HG02642 (cell line): ENCODE data around the gene GNPTAB.
"Not testable (repeated sequence)": the region's sequence is repeated elsewhere in the genome, so short reads cannot be mapped to it uniquely, and the experiment has no call there.

Experiments used
- ATAC-seq: cut with Tn5 transposase; IDR thresholded peaks from one replicate; pipeline ENCODE4 v1.9.1; 2021; ENCODE audit warnings: mild to moderate bottlenecking; ENCODE audit not compliant: unreplicated experiment, poor library complexity

The GNPTAB gene

DNA sequence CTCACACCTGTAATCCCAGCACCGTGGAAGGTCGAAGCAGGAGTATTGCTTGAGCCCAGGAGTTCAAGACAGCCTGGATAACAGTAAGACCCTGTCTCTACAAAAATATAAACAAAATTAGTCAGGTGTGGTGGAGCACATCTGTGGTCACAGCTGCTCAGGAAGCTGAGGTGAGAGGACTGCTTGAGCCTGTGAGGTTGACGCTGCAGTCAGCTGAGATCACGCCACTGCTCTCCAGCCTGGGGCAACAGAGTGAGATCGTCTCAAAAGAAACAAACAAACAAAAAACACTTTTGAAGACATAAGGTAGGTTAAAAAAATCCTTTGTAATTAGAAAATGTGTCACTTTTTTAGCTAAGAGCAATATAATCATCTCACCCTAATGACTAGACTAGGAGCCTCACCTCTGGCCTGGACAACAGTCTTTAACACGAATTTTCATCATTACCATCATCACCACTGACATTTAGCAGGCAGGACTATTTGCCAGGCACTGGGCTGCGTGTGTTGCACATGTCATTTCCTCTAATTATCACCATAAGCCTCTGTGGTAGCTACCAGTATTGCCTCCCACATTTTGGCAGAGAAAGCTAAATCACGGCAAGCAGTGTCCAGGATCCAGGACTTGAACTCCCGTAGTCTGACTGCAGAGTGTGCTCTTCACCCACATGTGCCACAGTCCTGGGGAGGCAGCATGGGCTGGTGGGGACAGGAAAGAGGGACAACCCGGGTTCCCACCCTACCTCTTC, 86.9 kb downstream of the GNPTAB start:
- peak; percentile 95 for ATAC-seq

DNA sequence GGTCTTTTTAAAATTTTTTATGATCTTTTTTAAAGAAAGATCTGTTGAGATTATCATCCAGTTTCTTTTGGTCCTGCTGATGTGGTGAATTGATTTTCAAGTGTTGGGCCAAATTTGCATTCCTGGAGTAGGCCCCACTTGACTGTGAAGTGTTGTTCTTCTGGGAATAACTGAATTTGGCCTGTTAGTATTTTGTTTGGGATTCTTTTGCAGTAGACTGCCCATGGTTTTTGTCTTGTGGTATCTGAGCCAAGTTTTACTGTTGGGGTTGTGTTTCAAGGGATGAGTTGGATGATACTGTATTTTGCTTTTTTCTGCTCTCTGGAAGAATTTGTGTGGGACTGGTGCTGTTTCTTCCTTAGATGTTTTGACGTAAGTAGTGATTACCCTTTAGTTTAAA, 87.5 kb downstream of the GNPTAB start:
- no peak for ATAC-seq

DNA sequence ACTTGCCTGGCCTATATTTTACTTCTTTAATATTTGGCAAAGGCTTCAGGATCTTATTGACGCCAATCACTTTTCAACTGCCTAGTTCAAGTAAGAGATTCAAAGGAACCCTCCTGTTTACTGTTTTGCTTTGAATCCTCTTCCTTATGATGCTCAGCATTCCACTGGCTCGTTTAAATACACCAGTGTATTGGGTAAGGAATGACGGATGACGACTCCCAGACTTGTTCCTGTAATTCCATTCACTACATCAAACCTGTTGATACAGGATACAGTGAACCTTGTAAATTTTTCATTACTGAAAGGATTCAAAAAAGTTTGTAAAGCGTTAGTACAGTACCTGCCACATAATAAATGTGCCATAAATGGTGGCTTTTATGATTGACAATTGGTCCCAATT, 89.8 kb downstream of the GNPTAB start:
- no peak for ATAC-seq

DNA sequence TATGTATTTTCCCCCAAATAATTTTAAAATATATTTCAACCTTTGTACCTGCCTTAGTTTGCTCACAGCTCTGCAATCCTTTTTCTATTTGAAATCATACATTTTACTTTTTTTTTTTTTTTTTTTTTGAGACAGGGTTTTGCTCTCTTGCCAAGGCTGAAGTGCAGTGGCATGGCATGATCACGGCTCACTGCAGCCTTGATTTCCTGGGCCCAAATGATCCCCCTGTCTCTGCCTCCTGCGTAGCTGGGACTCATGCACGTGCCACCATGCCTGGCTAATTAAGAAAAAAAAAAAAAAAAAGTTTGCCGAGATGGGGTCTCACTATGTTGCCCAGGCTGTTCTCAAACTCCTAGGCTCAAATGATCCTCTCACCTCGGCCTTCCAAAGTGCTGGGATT, 90.2 kb downstream of the GNPTAB start:
- ATAC-seq: no peak

DNA sequence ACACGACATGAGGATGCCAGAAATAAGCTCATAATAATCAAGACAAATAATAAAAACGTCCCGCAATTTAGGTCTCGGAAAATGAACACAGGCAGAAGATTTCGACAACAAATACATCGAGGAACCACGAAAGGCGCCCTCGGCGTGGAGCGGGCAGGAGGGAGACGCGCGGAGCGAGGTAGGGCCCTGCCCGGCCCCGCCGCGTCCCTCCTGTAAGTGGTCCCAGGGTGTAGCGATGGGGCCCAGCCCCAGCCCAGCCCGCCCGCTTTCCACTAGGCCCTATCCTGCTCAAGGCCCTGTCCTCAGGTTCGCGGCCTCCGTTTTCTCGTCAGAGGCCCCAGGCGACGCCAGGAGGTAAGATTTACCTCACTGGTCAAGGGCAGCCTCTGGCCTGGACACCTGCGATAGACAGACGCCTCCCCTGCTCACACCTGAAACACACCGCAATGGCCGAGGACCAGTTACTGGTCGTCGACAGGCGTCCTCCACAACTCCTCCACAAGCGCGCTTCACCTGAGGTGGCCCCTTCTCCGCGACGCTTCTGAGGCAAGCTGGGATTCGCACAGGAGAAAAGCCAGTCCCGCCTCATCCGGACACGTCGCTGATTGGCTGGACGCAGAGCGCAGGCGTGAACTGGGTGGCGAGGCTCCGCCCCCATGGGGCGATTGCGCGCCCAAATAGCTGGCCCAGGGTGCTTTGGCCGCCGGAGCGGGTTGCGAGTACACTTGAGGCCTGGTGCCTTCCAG, 91.7 kb downstream of the GNPTAB start, which contains the start of gene SYCP3:
SYCP3 (minus strand) TSS at position 543 of the 746 bp plus-strand sequence. CDS start 1,527 bp downstream, outside the sequence.
- ATAC-seq: no peak

DNA sequence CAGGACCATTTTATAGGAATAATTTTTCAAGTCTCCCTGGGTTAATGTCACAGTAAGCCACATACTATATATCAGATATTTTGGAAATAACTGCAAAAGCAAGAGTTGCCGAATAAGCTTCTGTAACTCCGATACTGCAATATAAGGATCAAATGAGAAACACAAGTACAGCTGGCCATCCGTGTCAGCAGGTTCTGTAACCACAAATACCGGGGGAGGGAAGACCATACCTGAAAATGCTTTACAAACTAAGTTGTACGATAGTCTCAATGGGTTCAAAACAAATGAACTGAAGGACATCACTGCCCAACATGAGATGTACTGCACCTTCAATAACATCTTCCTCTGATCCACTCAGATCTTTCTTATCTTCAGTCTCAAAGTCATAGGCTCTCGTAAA, 93.3 kb downstream of the GNPTAB start:
- no peak for ATAC-seq

DNA sequence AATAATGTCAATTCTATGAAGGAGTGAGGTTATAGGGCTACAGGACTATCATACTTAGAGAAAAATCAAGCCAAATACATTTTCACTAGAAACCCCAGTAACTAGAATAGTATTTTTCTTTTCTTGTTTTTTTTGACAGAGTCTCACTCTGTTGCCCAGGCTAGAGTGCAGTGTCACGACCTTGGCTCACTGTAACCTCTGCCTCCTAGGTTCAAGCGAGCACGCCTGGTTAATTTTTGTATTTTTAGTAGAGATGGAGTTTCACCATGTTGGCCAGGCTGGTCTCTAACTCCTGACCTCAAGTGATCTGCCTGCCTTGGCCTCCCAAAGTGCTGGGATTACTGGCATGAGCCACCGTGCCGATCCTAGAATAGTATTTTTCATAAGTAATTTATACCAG, 96.3 kb downstream of the GNPTAB start:
- ATAC-seq: not testable (repeated sequence)

DNA sequence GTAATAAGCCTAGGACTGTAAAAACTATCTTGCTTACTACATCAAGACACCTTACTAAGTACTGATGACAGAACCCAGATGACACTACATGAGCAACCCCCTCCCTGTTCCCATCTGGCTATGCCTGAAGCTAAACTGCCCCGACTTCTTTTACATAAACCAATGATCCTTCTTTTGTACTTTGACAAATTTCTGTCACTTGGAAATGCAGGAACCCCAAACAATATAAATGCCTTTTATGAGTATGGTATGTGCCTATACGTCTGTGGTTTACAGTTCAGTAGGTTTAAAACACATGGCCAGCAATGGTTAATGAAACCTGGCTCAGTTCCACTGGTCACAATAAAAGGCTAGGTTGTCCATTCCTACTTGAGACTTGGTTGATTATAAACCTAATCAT, 97.6 kb downstream of the GNPTAB start:
- ATAC-seq: no peak

DNA sequence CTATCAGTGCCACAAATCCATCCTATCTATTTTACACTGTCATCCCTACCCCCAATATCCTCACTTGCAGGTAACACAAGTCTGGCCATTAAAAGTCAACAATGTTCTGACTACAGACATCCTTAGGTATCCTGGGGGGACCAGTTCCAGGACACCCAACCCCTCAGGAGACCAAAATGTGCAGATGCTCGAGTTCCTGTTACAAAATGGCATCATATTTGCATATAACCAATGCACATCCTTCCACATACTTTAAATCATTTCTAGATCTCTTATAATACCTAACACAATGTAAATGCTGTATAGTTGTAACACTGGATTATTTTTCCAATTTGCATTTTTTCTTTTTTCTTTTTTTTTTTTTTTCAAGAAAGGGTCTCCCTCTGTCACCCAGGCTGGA, 98.4 kb downstream of the GNPTAB start:
- ATAC-seq: no peak

DNA sequence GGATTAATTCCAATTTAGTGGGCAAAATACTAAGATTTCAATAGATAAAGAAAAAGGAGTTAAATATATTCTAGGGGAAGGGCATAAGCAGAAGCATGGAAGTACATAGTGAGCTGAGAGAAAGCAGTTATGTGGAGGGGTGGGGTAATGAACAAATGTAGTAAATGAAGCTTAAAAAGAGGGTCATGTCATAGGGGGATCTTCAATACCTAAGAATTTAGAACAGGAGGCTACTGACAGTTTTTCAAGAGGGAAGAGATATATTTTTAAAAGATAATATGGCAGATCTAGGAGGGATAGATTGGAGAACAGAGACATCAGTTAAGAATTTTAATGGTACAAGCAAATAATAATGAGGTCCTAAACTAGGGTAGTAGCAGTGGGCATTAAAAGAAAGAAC, 100.9 kb downstream of the GNPTAB start:
- no peak for ATAC-seq

DNA sequence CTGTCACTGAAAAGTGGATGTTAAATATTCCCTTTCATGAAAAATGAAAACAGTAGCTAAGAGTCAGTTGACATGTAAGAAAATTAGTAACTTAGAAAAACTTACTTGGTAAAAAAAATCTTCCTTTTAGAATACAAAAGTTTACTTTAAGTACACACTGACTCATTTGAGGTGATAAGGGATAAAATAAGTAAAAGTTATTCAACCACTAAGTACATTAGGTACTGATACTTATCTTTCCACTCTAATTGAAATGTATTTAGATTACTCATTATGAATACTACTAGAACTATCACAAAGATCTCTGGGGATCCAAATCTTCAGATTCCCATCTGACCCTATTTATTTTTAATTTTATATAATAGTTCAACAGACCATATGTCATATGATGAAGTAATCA, 103.7 kb downstream of the GNPTAB start:
- ATAC-seq: no peak

DNA sequence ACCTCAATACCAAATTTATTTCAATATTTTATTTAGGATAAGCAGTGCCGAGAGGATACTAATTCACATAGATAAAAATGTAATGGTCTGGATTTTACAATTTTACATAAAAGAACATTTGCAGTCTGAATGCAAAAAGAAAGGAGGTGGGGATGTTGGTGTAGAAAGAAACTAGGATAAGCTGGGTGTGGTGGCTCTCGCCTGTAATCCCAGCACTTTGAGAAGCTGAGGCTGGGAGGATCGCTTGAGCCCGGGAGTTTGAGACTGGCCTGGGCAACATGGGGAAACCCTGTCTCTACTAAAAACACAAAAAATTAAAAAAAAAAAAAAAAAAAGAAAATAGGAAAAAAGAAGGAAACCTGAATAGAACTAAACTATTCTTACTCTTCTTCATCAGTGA, 108.4 kb downstream of the GNPTAB start:
- ATAC-seq: no peak

DNA sequence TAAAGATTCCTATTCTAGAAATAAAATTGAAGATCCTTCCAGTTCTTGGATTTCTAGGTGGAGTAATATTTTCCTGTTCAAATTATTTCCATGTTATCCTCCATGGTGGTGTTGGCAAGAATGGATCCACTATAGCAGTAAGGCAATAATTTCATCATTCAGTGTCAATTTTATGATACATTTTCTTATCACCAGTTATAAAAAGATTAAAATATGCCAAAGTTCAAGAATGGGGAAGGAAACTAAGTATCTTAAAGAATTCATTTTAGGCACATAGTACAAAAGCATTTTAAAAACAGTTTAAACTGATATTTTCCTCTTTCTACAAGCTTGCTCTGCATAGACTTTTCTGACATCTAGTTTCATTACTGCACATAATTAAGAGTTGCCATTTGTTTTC, 110.6 kb downstream of the GNPTAB start:
- ATAC-seq: no peak

DNA sequence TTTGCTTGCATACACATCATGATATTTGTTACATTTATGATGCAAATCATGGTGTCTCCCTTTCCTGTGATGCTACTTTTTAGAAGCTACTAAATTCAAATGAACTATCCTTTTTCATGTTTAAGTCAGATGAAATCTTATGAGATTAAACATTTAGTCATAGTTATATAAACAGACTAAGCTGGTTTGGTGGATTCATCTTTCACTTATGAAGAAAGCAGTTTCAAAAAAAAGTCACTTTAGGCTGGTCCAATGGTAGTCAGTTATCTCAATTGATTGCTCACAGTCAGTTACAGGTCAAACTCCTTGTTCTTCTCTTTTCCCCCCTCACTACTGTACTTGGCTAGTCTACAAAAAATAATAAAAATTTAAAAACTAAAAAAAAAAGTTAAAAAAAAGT, 111.2 kb downstream of the GNPTAB start:
- no peak for ATAC-seq

DNA sequence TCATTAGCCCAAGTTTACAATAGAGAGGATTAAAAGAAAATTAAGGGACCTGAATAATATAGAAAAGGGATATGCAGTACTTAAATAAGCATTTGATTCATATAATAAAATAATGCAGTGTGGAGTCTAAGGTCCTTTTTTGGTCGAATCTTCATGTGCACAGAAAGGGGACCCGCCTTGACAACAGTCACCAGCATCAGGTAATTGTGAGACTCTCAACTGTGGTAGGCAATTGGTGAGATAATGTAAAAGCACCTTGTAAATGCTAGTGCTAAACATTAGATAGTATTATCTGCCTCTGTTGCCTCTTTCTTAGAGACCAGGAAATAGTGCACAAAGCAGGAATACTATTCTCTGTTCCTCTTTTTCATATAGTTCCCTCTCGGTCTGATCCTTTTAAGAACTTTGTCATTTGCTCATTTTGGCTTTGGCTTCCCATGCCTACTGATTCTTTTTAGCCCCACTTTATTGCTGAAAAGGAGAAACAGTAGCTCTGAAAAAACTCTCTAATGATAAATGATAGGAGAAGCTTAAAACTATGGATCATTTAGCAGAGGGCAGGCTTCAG, 115.8 kb downstream of the GNPTAB start:
- no peak for ATAC-seq

DNA sequence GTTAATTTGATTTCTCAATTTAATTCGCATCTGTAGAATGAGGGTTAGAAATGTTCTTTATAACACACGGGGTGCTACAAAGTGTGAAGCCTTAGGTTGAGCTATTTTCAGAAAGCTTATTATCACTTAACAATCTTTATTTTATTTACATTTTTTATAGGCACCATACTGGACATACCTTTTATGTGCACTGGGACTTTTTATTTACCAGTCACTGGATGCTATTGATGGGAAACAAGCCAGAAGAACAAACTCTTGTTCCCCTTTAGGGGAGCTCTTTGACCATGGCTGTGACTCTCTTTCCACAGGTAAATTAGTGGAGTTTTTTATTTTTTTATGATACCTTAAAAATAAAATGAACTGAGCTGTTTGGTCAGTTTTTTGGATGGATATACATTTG, 116.8 kb downstream of the GNPTAB start:
- no peak for ATAC-seq

DNA sequence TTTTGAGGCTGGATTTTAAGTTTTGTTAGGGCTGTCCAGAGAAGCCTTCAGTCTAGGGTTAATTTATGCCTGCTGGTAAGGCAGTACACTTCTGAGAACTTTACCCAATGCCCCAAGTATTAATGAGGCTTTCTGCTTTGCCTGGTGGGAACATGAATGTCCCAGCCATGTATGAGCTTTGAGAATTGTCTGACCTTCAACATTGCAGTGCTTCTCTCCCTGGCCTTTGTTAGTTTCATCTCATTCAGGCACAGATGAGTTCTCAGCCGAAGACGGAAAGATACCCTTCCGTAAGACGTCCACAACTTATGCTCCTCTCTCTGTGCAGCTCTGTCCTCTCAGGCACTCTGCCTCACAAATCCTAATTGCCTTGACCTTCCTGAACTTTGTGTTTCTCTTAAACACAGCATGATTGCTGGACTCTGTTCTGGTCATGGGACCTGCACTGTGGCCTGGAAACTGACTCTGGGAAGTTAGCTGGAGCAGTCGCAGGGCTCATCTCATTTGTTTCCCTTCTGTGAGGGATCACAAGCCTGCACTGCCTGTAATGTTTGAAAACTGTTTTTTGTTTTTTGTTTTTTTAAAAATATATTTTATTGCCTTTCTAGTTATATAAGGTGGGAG, 117.6 kb downstream of the GNPTAB start:
- no peak for ATAC-seq

DNA sequence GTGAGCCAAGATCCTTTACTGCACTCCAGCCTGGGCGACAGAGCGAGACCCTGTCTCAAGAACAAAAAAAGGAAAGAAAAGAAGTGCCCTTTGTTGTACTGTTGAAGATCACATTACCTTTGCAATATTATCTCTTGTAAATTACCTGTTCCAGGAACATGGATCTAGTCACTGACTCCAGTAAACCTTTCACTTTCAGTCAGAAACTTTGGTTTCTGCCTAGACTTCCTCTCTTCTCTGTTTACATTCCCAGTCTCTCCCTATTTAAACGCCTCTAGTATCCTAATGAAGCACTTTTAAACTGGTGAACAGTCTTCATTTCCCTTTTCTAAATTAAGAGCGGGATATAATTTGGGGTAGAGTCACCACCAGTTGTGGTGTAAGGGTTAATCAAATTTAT, 120.5 kb downstream of the GNPTAB start:
- no peak for ATAC-seq

DNA sequence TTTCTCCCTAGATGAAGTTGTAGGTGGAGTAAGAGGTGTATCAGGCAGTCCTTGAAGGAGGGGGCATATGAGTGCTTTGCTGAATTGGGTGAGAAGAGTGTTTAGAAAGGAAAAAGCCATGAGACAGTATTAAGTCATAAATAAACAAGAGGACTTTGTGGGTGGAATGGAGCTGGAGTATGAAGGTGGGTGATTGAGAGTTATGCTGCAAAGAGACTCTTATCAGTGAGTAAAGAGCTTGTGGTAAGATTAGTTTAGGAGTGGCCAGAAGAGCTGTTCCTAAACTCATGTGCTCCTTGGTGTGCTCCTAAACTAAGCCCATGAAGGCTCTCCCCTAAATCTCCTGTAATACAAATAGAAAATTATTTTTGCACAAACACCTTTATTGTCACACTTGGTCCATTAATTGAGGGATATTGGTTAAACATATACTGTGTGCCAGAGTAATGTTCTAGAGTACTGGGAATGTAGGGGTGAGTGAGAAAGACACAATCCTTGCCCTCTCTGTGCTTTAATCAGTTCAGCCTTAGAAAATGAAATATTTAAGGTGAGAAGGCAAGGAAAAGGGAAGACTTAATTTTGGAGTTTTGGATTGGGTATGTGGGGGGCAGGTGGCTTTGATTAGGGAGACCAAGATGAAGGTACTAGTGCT, 123.5 kb downstream of the GNPTAB start:
- no peak for ATAC-seq

DNA sequence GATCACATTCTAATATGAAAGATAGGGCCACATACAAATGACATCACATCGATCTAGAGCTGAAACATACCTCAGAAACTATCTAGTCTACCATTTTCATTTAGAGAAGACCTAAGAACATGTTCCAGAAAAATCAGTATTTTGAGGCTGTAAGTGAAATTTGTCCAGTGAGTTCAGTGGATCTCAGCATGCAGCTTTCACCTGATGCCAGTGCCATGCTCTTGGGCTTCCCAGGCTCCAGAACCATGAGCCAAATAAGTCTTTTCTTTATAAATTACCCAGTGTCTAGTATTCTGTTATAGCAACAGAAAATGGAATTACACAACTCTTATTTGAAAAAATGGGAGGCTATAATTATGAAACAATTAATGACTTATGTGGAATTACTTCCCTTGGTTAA, 124.4 kb downstream of the GNPTAB start:
- no peak for ATAC-seq

DNA sequence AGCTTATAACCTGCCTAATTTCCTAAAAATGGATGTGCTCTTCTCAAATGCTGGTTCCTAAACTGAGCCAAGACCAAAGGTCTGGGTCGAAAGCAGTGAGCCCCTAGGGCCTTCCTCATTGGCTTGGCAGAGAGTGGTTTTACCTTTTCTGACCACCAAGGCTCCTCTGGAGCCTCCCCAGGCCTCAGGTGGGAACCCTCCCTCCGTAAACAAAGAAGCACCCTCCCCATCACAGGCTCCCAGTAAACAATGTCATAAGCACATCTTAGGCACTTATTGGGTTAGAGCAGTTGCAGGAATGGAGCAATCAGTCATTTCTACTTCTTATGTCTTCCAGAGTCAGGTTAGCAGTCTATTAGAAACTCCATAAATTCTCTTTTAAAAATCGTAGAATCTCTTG, 127.3 kb downstream of the GNPTAB start:
- ATAC-seq: no peak
